ENCODE data around the gene SRP72. TPM values are rescaled to one million over a fixed set of nuclear protein-coding genes. Genes with fewer than 3 reads are reported as not detected.

SRP72 gene
- total and polyA plus RNA-seq, 2 donors (not counting 1 experiment from before 2014, with no cell fraction given), result 51.9 to 111 TPM

DNA sequence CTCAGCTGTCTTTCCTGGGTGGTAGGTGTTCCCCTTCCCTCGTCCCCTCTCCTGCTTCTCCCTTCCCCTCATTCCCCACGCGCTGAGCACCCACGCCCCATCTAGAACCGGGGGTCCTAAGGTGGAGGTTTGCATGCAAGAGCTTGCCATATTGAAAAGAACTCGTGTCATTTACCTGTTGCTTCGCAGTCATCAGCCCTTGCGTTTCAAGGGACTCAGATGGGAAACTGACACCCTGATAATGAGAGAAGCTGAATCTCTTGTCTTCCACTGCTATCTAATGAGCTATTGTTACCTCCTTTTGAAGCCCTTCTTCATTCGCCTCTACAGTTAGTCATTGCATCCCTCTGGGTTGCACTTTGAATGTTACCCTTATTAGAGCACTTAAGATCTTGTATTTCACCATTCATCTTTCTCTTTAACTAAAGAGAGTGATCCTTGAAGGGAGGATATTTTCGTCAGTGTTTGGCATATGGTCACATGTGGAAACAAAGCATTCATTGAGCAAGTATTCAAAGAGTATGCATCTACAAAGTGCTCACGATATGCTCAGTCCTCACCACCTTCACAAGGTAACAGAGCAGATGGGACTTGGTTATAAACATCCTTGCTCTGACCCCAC, 63.8 kb downstream of the SRP72 start:
- Mint-ChIP-seq H3K4me1 (peaks cover 4% of the 10 kb centered on the region), H3K27ac (no peak overlapping the region), H3K27me3 (peaks cover 10% of the 10 kb centered on the region), H3K9me3 (ENCODE audit: insufficient read depth) (no peaks in the 10 kb centered on the region), H3K4me3 (no peak overlapping the region)
- intact Hi-C loops (cut with micrococcal nuclease), result loop anchor here (2.0 to 5.0 kb wide), 2 partner anchors 64 to 144 kb away; partner anchors contain the start of genes AASDH and SRP72
- H4K20me1 ChIP-seq (ENCODE audit: control insufficient read depth, insufficient read depth, low read length, poor library complexity, severe bottlenecking), result no peaks in the 10 kb centered on the region
- no peaks in the 10 kb centered on the region for H3K79me2 ChIP-seq (ENCODE audit: control insufficient read depth, insufficient read depth, low read length)
- peak overlapping the region; percentile 74 for H3K9ac ChIP-seq (ENCODE audit: low read length)
- peaks cover 0 to 39% (median 21%) of the 10 kb centered on the region in 4 experiments for H3K27me3 ChIP-seq (replicated peaks in 1 of 4; ENCODE audit: control extremely low read depth in 1 of 4, control insufficient read depth in 3 of 4, insufficient read depth in 4 of 4, low read length in 3 of 4)
- no peak overlapping the region for H3K27ac ChIP-seq (ENCODE audit: low read length in 2 of 2)
- DNase-seq (no peak), ATAC-seq (ENCODE audit: low read depth) (no peak)
- H2AFZ ChIP-seq (ENCODE audit: insufficient read depth, low read depth, low read length, poor library complexity, severe bottlenecking), result peak overlapping the region; percentile 83
- ChIA-PET CTCF (interaction anchor here (0.8 to 1.1 kb wide), 3 partner anchors 12 to 305 kb away, joined by 3 to 4 read pairs (median 3); no protein-coding TSS in a partner anchor), POLR2A (no interaction called here)
- H3K4me1 ChIP-seq (ENCODE audit: control insufficient read depth in 2 of 2, insufficient read depth in 2 of 2, low read length in 2 of 2), result peaks cover 7 to 12% of the 10 kb centered on the region in 2 donors
- no peaks in the 10 kb centered on the region for H3K36me3 ChIP-seq (replicated peaks in 1 of 2; ENCODE audit: control extremely low read depth in 1 of 2, control insufficient read depth in 1 of 2, extremely low read depth in 1 of 2, insufficient read depth in 2 of 2, low read length in 1 of 2)
- H3K9me3 ChIP-seq (ENCODE audit: control extremely low read depth in 1 of 3, control insufficient read depth in 2 of 3, insufficient read depth in 1 of 3, low read length in 2 of 3), result no peaks in the 10 kb centered on the region
- H3K4me2 ChIP-seq (replicated peaks; ENCODE audit: low read depth, low read length, poor library complexity, severe bottlenecking), result peak overlapping the region; percentile 96
- peak overlapping the region in 4 of 5 experiments; percentile 56 to 77 (median 72) for H3K4me3 ChIP-seq (ENCODE audit: control extremely low read depth in 1 of 5, extremely low read depth in 1 of 5, insufficient read depth in 1 of 5, low read depth in 2 of 5, low read length in 4 of 5)
- 71% methylated on average over 4 of the region's 11 CpGs for WGBS (ENCODE audit: insufficient coverage)
- TF ChIP-seq EZH2 (IDR thresholded peaks at IDR 0.05; ENCODE audit: borderline replicate concordance, insufficient read depth, low read depth, low read length, poor library complexity, severe bottlenecking) (no peak), CTCF (IDR thresholded peaks at IDR 0.05) (no peak)

DNA sequence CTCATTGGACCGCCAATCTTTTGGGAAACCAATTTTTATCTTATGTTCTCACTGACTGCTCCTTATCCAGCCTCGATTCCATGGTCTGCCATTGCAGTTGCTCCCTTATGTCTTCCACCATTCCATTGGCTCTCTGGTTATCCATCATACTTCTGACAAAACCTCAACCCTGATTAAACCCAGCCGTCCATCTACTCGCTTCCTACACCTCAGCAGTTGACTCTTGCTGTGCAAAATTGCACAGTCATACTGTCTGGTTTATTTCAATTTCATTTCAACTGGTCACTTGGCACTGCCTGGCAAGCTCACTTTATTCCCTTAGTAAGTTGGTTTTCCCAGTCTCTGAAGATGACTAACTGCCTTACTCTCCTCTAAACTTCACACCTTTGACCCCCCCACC, 64.4 kb downstream of the SRP72 start:
- H3K27me3 ChIP-seq (replicated peaks in 1 of 4; ENCODE audit: control extremely low read depth in 1 of 4, control insufficient read depth in 3 of 4, insufficient read depth in 4 of 4, low read length in 3 of 4), result peaks cover 0 to 39% (median 21%) of the 10 kb centered on the region in 4 experiments
- no peak overlapping the region for H3K27ac ChIP-seq (ENCODE audit: low read length in 2 of 2)
- no peak for ATAC-seq (ENCODE audit: low read depth)
- Mint-ChIP-seq H3K4me3 (no peak overlapping the region), H3K9me3 (ENCODE audit: insufficient read depth) (no peaks in the 10 kb centered on the region), H3K4me1 (peaks cover 4% of the 10 kb centered on the region), H3K27me3 (peaks cover 13% of the 10 kb centered on the region), H3K27ac (no peak overlapping the region)
- H3K79me2 ChIP-seq (ENCODE audit: control insufficient read depth, insufficient read depth, low read length), result no peaks in the 10 kb centered on the region
- TF ChIP-seq EZH2 (IDR thresholded peaks at IDR 0.05; ENCODE audit: borderline replicate concordance, insufficient read depth, low read depth, low read length, poor library complexity, severe bottlenecking) (no peak), CTCF (IDR thresholded peaks at IDR 0.05) (no peak)
- intact Hi-C loops (cut with micrococcal nuclease), result loop anchor here (2.0 to 5.0 kb wide), 2 partner anchors 65 to 145 kb away; partner anchors contain the start of genes AASDH and SRP72
- no peak overlapping the region for H3K9ac ChIP-seq (ENCODE audit: low read length)
- ChIA-PET POLR2A (no interaction called here), CTCF (interaction anchor here (2.0 kb wide), 1 partner anchor 13 kb away, joined by 6 read pairs; no protein-coding TSS in a partner anchor)
- no peak overlapping the region for H3K4me2 ChIP-seq (replicated peaks; ENCODE audit: low read depth, low read length, poor library complexity, severe bottlenecking)
- no peak overlapping the region for H3K4me3 ChIP-seq (ENCODE audit: control extremely low read depth in 1 of 5, extremely low read depth in 1 of 5, insufficient read depth in 1 of 5, low read depth in 2 of 5, low read length in 4 of 5)
- DNase-seq, result no peak
- H3K9me3 ChIP-seq (ENCODE audit: control extremely low read depth in 1 of 3, control insufficient read depth in 2 of 3, insufficient read depth in 1 of 3, low read length in 2 of 3), result no peaks in the 10 kb centered on the region
- 74% methylated on average over 4 of the region's 4 CpGs for WGBS (ENCODE audit: insufficient coverage)
- H3K4me1 ChIP-seq (ENCODE audit: control insufficient read depth in 2 of 2, insufficient read depth in 2 of 2, low read length in 2 of 2), result peaks cover 7 to 12% of the 10 kb centered on the region in 2 donors
- no peaks in the 10 kb centered on the region for H3K36me3 ChIP-seq (replicated peaks in 1 of 2; ENCODE audit: control extremely low read depth in 1 of 2, control insufficient read depth in 1 of 2, extremely low read depth in 1 of 2, insufficient read depth in 2 of 2, low read length in 1 of 2)
- H2AFZ ChIP-seq (ENCODE audit: insufficient read depth, low read depth, low read length, poor library complexity, severe bottlenecking), result no peak overlapping the region
- no peaks in the 10 kb centered on the region for H4K20me1 ChIP-seq (ENCODE audit: control insufficient read depth, insufficient read depth, low read length, poor library complexity, severe bottlenecking)
